Activated CD4-positive, alpha-beta memory T cell treated with anti-CD3 and anti-CD28 coated beads, Interleukin-2, amount 10 ng/mL, durations not matched to agents 7 days and 5 days (primary cell): ENCODE results near the gene MTMR3. TPM values are rescaled to one million over a fixed set of nuclear protein-coding genes. Genes with fewer than 3 reads are reported as not detected.

Experiments used
- CTCF ChIA-PET: fragments of 350-600 bp; sonication (Branson Sonifier 250); formaldehyde crosslinking; loops from one replicate; lab custom pipeline; 2021; ENCODE audit warnings: antibody characterized with exemption, inconsistent platforms; lab: Charles Lee
- POLR2A ChIA-PET: fragments of 350-600 bp; sonication (Branson Sonifier 250); formaldehyde crosslinking; loops from one replicate; lab custom pipeline; 2021; ENCODE audit warnings: antibody characterized with exemption; lab: Charles Lee
- DNase-seq: peaks from one replicate; pipeline ENCODE4 v3.0.0-alpha.2; 2020
- H3K27ac Mint-ChIP-seq: one replicate; pipeline ENCODE4 v1.8.0; 2021; ENCODE audit warnings: mild to moderate bottlenecking, mixed read lengths
- H3K27me3 Mint-ChIP-seq: one replicate; pipeline ENCODE4 v1.8.0; 2021; ENCODE audit warnings: mixed read lengths
- H3K36me3 Mint-ChIP-seq: one replicate; pipeline ENCODE4 v1.8.0; 2021; ENCODE audit warnings: low read depth, mixed read lengths
- H3K4me1 Mint-ChIP-seq: one replicate; pipeline ENCODE4 v1.8.0; 2021; ENCODE audit warnings: mixed read lengths
- H3K4me3 Mint-ChIP-seq: one replicate; pipeline ENCODE4 v1.8.0; 2021; ENCODE audit warnings: mild to moderate bottlenecking, mixed read lengths
- H3K9me3 Mint-ChIP-seq: one replicate; pipeline ENCODE4 v1.8.0; 2021; ENCODE audit warnings: mixed read lengths
- total RNA-seq, 2 experiments: library from RNA; stranded (reverse); gene quantifications; one replicate each; pipeline ENCODE4 v1.2.3, GENCODE V29; 2021

MTMR3 gene
- total RNA-seq, 2 experiments from 2014 or later = 33.1 to 35.3 TPM

DNA sequence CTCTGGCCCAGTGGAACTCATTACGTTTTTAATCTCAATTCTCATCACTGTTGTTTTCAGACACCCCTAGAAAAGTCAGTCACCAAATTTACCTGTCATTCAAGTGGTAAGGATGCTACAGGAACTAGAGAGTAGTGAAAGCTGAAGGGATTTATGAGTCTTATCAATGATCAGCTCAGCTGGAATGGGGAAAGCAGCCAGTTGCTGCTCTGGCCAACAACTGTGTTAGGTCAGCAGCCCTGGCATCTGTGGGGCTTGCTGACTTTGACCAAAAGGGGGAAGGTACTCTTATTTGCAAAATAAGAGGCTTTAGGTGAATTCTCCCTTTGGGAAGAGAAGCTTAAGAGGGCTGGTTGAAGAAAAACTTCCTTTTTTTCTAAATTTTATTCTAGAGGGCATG lies 121.1 kb downstream of the MTMR3 start:
- ChIA-PET CTCF (interaction anchor here (1.2 to 5.0 kb wide), 11 partner anchors 8 to 379 kb away, joined by 3 to 23 read pairs (median 6); no protein-coding TSS in a partner anchor), POLR2A (no interaction called here)
- no peaks in the 10 kb centered on the region for H3K27me3 Mint-ChIP-seq
- no peaks in the 10 kb centered on the region for H3K9me3 Mint-ChIP-seq
- DNase-seq = no peak
- H3K36me3 Mint-ChIP-seq = peaks cover 8% of the 10 kb centered on the region
- H3K27ac Mint-ChIP-seq = no peak overlapping the region
- no peaks in the 10 kb centered on the region for H3K4me1 Mint-ChIP-seq
- H3K4me3 Mint-ChIP-seq = no peak overlapping the region

GRCh38 chr22:30004694-30005093 lies 121.7 kb downstream of the MTMR3 start:
- H3K27me3 Mint-ChIP-seq = no peaks in the 10 kb centered on the region
- DNase-seq = no peak
- no peaks in the 10 kb centered on the region for H3K9me3 Mint-ChIP-seq
- CTCF ChIA-PET = interaction anchor here (0.6 to 5.0 kb wide), 31 partner anchors 8 to 415 kb away, joined by 3 to 23 read pairs (median 4); partner anchors contain the start of gene ASCC2
- no peak overlapping the region for H3K27ac Mint-ChIP-seq
- H3K4me1 Mint-ChIP-seq = no peaks in the 10 kb centered on the region
- POLR2A ChIA-PET = no interaction called here
- no peak overlapping the region for H3K4me3 Mint-ChIP-seq
- peaks cover 9% of the 10 kb centered on the region for H3K36me3 Mint-ChIP-seq

DNA sequence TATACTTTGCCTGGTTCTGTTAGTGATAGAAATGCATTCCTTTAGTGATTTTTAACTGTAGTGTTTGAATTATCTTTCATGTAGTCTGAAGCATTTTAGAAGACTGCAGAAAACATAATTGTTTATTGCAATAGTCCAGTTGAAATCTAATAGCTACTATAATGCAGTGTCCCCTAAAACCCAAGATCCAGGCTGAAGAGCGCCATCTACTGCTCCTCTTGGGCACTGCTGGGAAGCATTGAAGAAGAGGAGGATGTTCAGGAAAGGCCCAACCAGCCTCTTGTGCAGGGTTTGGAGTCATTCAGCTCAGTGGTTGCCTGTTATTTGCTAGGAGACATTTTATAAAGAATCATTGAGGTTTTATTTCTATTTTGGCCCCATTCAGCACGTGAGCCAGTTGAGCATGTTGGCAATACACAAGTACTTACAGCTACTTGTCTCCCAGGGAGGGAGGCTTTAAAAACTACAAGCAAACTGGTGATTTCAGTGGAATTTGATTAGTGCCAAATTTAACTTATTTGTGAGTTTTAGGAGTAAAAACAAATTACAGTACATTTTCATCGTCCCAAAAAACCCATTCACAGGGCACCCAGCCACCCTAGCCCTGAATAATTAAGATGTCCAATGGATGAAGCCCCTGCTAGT lies 122.4 kb downstream of the MTMR3 start:
- peak; percentile 68 for DNase-seq
- Mint-ChIP-seq H3K27me3 (no peaks in the 10 kb centered on the region), H3K36me3 (peaks cover 9% of the 10 kb centered on the region), H3K4me3 (no peak overlapping the region), H3K27ac (no peak overlapping the region), H3K4me1 (no peaks in the 10 kb centered on the region), H3K9me3 (no peaks in the 10 kb centered on the region)
- ChIA-PET CTCF (interaction anchor here (0.6 to 5.0 kb wide), 35 partner anchors 9 to 415 kb away, joined by 3 to 23 read pairs (median 3); partner anchors contain the start of gene ASCC2), POLR2A (no interaction called here)

- H3K4me1 Mint-ChIP-seq = no peaks in the 10 kb centered on the region
- no peak for DNase-seq
- POLR2A ChIA-PET = no interaction called here
- CTCF ChIA-PET = interaction anchor here (0.7 to 1.0 kb wide), 3 partner anchors 51 to 193 kb away, joined by 3 read pairs; no protein-coding TSS in a partner anchor
- no peak overlapping the region for H3K27ac Mint-ChIP-seq
- H3K4me3 Mint-ChIP-seq = no peak overlapping the region
- peaks cover 9% of the 10 kb centered on the region for H3K36me3 Mint-ChIP-seq
- H3K9me3 Mint-ChIP-seq = no peaks in the 10 kb centered on the region
- no peaks in the 10 kb centered on the region for H3K27me3 Mint-ChIP-seq
These were observed 124.4 kb downstream of the MTMR3 start for GRCh38 chr22:30007361-30007760.

GRCh38 chr22:30008401-30008800 lies 125.4 kb downstream of the MTMR3 start:
- H3K9me3 Mint-ChIP-seq = no peaks in the 10 kb centered on the region
- H3K27me3 Mint-ChIP-seq = no peaks in the 10 kb centered on the region
- H3K4me1 Mint-ChIP-seq = no peaks in the 10 kb centered on the region
- no peak overlapping the region for H3K27ac Mint-ChIP-seq
- POLR2A ChIA-PET = no interaction called here
- H3K36me3 Mint-ChIP-seq = peaks cover 9% of the 10 kb centered on the region
- DNase-seq = no peak
- no peak overlapping the region for H3K4me3 Mint-ChIP-seq
- CTCF ChIA-PET = interaction anchor here (0.8 to 1.0 kb wide), 3 partner anchors 9 to 194 kb away, joined by 3 read pairs; no protein-coding TSS in a partner anchor

GRCh38 chr22:30009478-30009877 lies 126.5 kb downstream of the MTMR3 start:
- no peak for DNase-seq
- no peak overlapping the region for H3K4me3 Mint-ChIP-seq
- peaks cover 15% of the 10 kb centered on the region for H3K36me3 Mint-ChIP-seq
- ChIA-PET CTCF (no interaction called here), POLR2A (no interaction called here)
- H3K4me1 Mint-ChIP-seq = no peaks in the 10 kb centered on the region
- H3K27me3 Mint-ChIP-seq = no peaks in the 10 kb centered on the region
- H3K27ac Mint-ChIP-seq = no peak overlapping the region
- H3K9me3 Mint-ChIP-seq = no peaks in the 10 kb centered on the region

- Mint-ChIP-seq H3K4me1 (no peaks in the 10 kb centered on the region), H3K27ac (no peak overlapping the region), H3K4me3 (no peak overlapping the region), H3K9me3 (no peaks in the 10 kb centered on the region), H3K36me3 (peaks cover 19% of the 10 kb centered on the region), H3K27me3 (no peaks in the 10 kb centered on the region)
- ChIA-PET CTCF (interaction anchor here (1.3 kb wide), 1 partner anchor 11 kb away, joined by 4 read pairs; no protein-coding TSS in a partner anchor), POLR2A (no interaction called here)
- DNase-seq = no peak
These were observed 127.9 kb downstream of the MTMR3 start for GRCh38 chr22:30010789-30011405.

GRCh38 chr22:30013201-30013600 lies 130.2 kb downstream of the MTMR3 start:
- POLR2A ChIA-PET = no interaction called here
- CTCF ChIA-PET = interaction anchor here (1.0 kb wide), 1 partner anchor 9 kb away, joined by 4 read pairs; no protein-coding TSS in a partner anchor
- DNase-seq = no peak
- Mint-ChIP-seq H3K4me3 (no peak overlapping the region), H3K4me1 (no peaks in the 10 kb centered on the region), H3K27ac (no peak overlapping the region), H3K27me3 (no peaks in the 10 kb centered on the region), H3K36me3 (peaks cover 25% of the 10 kb centered on the region), H3K9me3 (no peaks in the 10 kb centered on the region)

GRCh38 chr22:30014244-30014643 lies 131.3 kb downstream of the MTMR3 start:
- Mint-ChIP-seq H3K4me1 (no peaks in the 10 kb centered on the region), H3K9me3 (no peaks in the 10 kb centered on the region), H3K36me3 (peaks cover 23% of the 10 kb centered on the region), H3K27me3 (no peaks in the 10 kb centered on the region), H3K4me3 (no peak overlapping the region), H3K27ac (no peak overlapping the region)
- no peak for DNase-seq
- CTCF ChIA-PET = interaction anchor here (0.6 to 1.2 kb wide), 4 partner anchors 9 to 355 kb away, joined by 3 to 5 read pairs (median 3); no protein-coding TSS in a partner anchor
- POLR2A ChIA-PET = no interaction called here

DNA sequence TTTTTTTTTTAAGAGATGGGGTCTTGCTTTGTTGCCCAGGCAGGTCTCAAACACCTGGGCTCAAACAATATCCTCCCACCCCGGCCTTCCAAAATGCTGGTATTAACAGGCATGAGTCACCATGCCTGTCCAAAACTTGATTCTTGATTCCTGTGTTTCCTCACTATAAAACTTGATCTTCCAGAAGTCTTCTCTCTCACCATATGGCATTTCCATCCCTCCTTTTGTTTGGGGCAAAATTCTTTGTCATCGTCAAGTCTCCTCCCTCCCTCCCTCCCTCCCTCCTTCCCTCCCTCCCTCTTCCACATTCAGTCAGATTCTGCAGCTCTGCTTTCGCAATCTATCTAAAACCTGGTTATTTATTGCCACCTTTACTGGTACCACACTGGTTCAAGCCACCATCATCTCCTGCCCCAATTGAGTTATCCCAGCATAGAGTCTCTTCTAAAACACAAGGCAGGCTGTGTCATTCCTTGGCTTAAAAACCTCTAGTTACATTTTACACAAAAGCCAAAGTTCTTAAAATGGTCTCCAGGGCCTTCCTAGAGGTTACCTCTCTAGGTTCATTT lies 132.3 kb downstream of the MTMR3 start:
- H3K36me3 Mint-ChIP-seq = peaks cover 28% of the 10 kb centered on the region
- no peak overlapping the region for H3K4me3 Mint-ChIP-seq
- no peaks in the 10 kb centered on the region for H3K9me3 Mint-ChIP-seq
- H3K27me3 Mint-ChIP-seq = no peaks in the 10 kb centered on the region
- ChIA-PET POLR2A (no interaction called here), CTCF (interaction anchor here (0.7 kb wide), 1 partner anchor 76 kb away, joined by 3 read pairs; no protein-coding TSS in a partner anchor)
- no peak for DNase-seq
- H3K4me1 Mint-ChIP-seq = no peaks in the 10 kb centered on the region
- H3K27ac Mint-ChIP-seq = no peak overlapping the region

GRCh38 chr22:30015846-30016245 lies 132.9 kb downstream of the MTMR3 start:
- Mint-ChIP-seq H3K27ac (no peak overlapping the region), H3K4me1 (no peaks in the 10 kb centered on the region), H3K27me3 (no peaks in the 10 kb centered on the region), H3K9me3 (no peaks in the 10 kb centered on the region), H3K4me3 (no peak overlapping the region), H3K36me3 (peaks cover 32% of the 10 kb centered on the region)
- ChIA-PET POLR2A (no interaction called here), CTCF (no interaction called here)
- no peak for DNase-seq

GRCh38 chr22:30016596-30016995 lies 133.6 kb downstream of the MTMR3 start:
- no peaks in the 10 kb centered on the region for H3K9me3 Mint-ChIP-seq

More at GRCh38 chr22:30016596-30016995, 133.6 kb downstream of the MTMR3 start:
- H3K36me3 Mint-ChIP-seq = peaks cover 37% of the 10 kb centered on the region
- no peaks in the 10 kb centered on the region for H3K27me3 Mint-ChIP-seq
- no peaks in the 10 kb centered on the region for H3K4me1 Mint-ChIP-seq
- ChIA-PET POLR2A (no interaction called here), CTCF (interaction anchor here (0.8 to 1.2 kb wide), 2 partner anchors 8 to 12 kb away, joined by 3 read pairs; no protein-coding TSS in a partner anchor)
- H3K4me3 Mint-ChIP-seq = no peak overlapping the region
- H3K27ac Mint-ChIP-seq = no peak overlapping the region
- no peak for DNase-seq
